GM06990 (cell line): ENCODE data around the gene C6orf58.
"Not testable (repeated sequence)": the region's sequence is repeated elsewhere in the genome, so short reads cannot be mapped to it uniquely, and the experiment has no call there.

Source experiments
- DNase-seq: peaks from one replicate; pipeline ENCODE4 v3.0.0-alpha.2; 2011; ENCODE audit not compliant: insufficient read length; ENCODE audit errors: extremely low read depth
- H3K27me3 ChIP-seq: replicated peaks from 2 replicates; pipeline ENCODE4 v1.6.0; 2011; ENCODE audit warnings: low read length; ENCODE audit not compliant: control insufficient read depth, insufficient read depth
- H3K36me3 ChIP-seq: 2 replicates; pipeline ENCODE4 v1.5.1; 2011; ENCODE audit warnings: low read length; ENCODE audit not compliant: control insufficient read depth, insufficient read depth
- H3K4me3 ChIP-seq: replicated peaks from 2 replicates; pipeline ENCODE4 v1.5.1; 2011; ENCODE audit warnings: low read depth, mild to moderate bottlenecking, control low read depth, low read length
- CTCF ChIP-seq: IDR thresholded peaks from 2 replicates; pipeline ENCODE4 v1.5.1; 2011; ENCODE audit warnings: low read length, control low read depth, mild to moderate bottlenecking, inconsistent platforms; ENCODE audit not compliant: insufficient read depth, poor library complexity, severe bottlenecking

The C6orf58 gene

GRCh38 chr6:127592964-127593363 is 16.0 kb downstream of the C6orf58 start:
- Histone ChIP-seq H3K36me3 (no peaks in the 10 kb centered on the region), H3K27me3 (no peaks in the 10 kb centered on the region), H3K4me3 (no peak overlapping the region)
- DNase-seq: no peak
- no peak for TF ChIP-seq CTCF

- not testable (repeated sequence) for DNase-seq, H3K27me3 ChIP-seq, H3K4me3 ChIP-seq, H3K36me3 ChIP-seq
Observed at GRCh38 chr6:127593456-127593855, 16.5 kb downstream of the C6orf58 start.

GRCh38 chr6:127606131-127606562 is 29.2 kb downstream of the C6orf58 start:
- H3K27me3 ChIP-seq: no peaks in the 10 kb centered on the region
- TF ChIP-seq CTCF: no peak
- DNase-seq: no peak
- no peaks in the 10 kb centered on the region for H3K36me3 ChIP-seq
- no peak overlapping the region for H3K4me3 ChIP-seq

GRCh38 chr6:127608554-127609270 is 31.7 kb downstream of the C6orf58 start:
- Histone ChIP-seq H3K4me3 (no peak overlapping the region), H3K36me3 (no peaks in the 10 kb centered on the region), H3K27me3 (no peaks in the 10 kb centered on the region)
- DNase-seq: no peak
- TF ChIP-seq CTCF: no peak

GRCh38 chr6:127618729-127619128 is 41.8 kb downstream of the C6orf58 start:
- H3K27me3 ChIP-seq: no peaks in the 10 kb centered on the region
- no peaks in the 10 kb centered on the region for H3K36me3 ChIP-seq
- H3K4me3 ChIP-seq: no peak overlapping the region
- no peak for TF ChIP-seq CTCF
- no peak for DNase-seq

GRCh38 chr6:127630800-127631199 is 53.8 kb downstream of the C6orf58 start:
- no peak for TF ChIP-seq CTCF
- Histone ChIP-seq H3K4me3 (no peak overlapping the region), H3K36me3 (no peaks in the 10 kb centered on the region), H3K27me3 (no peaks in the 10 kb centered on the region)
- DNase-seq: no peak
